ENCODE measurements around the gene PLCB4. TPM values are rescaled to one million over a fixed set of nuclear protein-coding genes. Genes with fewer than 3 reads are reported as not detected.

PLCB4 gene
- total and polyA plus RNA-seq, 2 donors = 4.8 to 7.6 TPM

GRCh38 chr20:9087531-9088217 is 18.8 kb downstream of the PLCB4 start:
- no peak overlapping the region for H3K27ac ChIP-seq (ENCODE audit: low read depth in 1 of 2, low read length in 1 of 2)
- H3K9me3 ChIP-seq (ENCODE audit: control insufficient read depth in 2 of 2, insufficient read depth in 1 of 2, low read length in 1 of 2) = no peaks in the 10 kb centered on the region
- H3K36me3 ChIP-seq (ENCODE audit: control insufficient read depth in 2 of 2, insufficient read depth in 2 of 2, low read length in 1 of 2) = no peaks in the 10 kb centered on the region
- 95% methylated on average over 3 of the region's 3 CpGs for WGBS
- DNase-seq (ENCODE audit: low read depth in 6 of 9, low spot score in 9 of 9) = no peak
- H3K4me1 ChIP-seq (ENCODE audit: control insufficient read depth in 2 of 2, insufficient read depth in 2 of 2, low read length in 2 of 2) = no peaks in the 10 kb centered on the region
- H3K27me3 ChIP-seq (ENCODE audit: control insufficient read depth in 2 of 2, insufficient read depth in 1 of 2, low read length in 1 of 2) = no peaks in the 10 kb centered on the region
- no peak overlapping the region for H3K4me3 ChIP-seq (ENCODE audit: low read length in 2 of 2)

GRCh38 chr20:9088556-9088955 is 19.7 kb downstream of the PLCB4 start:
- Histone ChIP-seq H3K36me3 (ENCODE audit: control insufficient read depth in 2 of 2, insufficient read depth in 2 of 2, low read length in 1 of 2) (no peaks in the 10 kb centered on the region), H3K27me3 (ENCODE audit: control insufficient read depth in 2 of 2, insufficient read depth in 1 of 2, low read length in 1 of 2) (no peaks in the 10 kb centered on the region), H3K4me1 (ENCODE audit: control insufficient read depth in 2 of 2, insufficient read depth in 2 of 2, low read length in 2 of 2) (peaks cover 1 to 2% of the 10 kb centered on the region in 2 donors), H3K9me3 (ENCODE audit: control insufficient read depth in 2 of 2, insufficient read depth in 1 of 2, low read length in 1 of 2) (no peaks in the 10 kb centered on the region), H3K4me3 (ENCODE audit: low read length in 2 of 2) (no peak overlapping the region), H3K27ac (ENCODE audit: low read depth in 1 of 2, low read length in 1 of 2) (no peak overlapping the region)
- DNase-seq (ENCODE audit: low read depth in 6 of 9, low spot score in 9 of 9) = no peak

- Histone ChIP-seq H3K36me3 (ENCODE audit: control insufficient read depth in 2 of 2, insufficient read depth in 2 of 2, low read length in 1 of 2) (no peaks in the 10 kb centered on the region), H3K27ac (ENCODE audit: low read depth in 1 of 2, low read length in 1 of 2) (no peak overlapping the region), H3K4me1 (ENCODE audit: control insufficient read depth in 2 of 2, insufficient read depth in 2 of 2, low read length in 2 of 2) (peaks cover 2 to 4% of the 10 kb centered on the region in 2 donors), H3K9me3 (ENCODE audit: control insufficient read depth in 2 of 2, insufficient read depth in 1 of 2, low read length in 1 of 2) (no peaks in the 10 kb centered on the region), H3K27me3 (ENCODE audit: control insufficient read depth in 2 of 2, insufficient read depth in 1 of 2, low read length in 1 of 2) (no peaks in the 10 kb centered on the region), H3K4me3 (ENCODE audit: low read length in 2 of 2) (no peak overlapping the region)
- DNase-seq (ENCODE audit: low read depth in 6 of 9, low spot score in 9 of 9) = no peak
- 96% methylated on average over 3 of the region's 3 CpGs for WGBS
Measured at GRCh38 chr20:9092113-9092512, 23.2 kb downstream of the PLCB4 start.

GRCh38 chr20:9092655-9093054 is 23.8 kb downstream of the PLCB4 start:
- H3K27ac ChIP-seq (ENCODE audit: low read depth in 1 of 2, low read length in 1 of 2) = no peak overlapping the region
- H3K4me1 ChIP-seq (ENCODE audit: control insufficient read depth in 2 of 2, insufficient read depth in 2 of 2, low read length in 2 of 2) = peaks cover 2 to 4% of the 10 kb centered on the region in 2 donors

GRCh38 chr20:9093218-9093957 is 24.5 kb downstream of the PLCB4 start:
- WGBS = 66% methylated on average over 8 of the region's 8 CpGs
- Histone ChIP-seq H3K27me3 (ENCODE audit: control insufficient read depth in 2 of 2, insufficient read depth in 1 of 2, low read length in 1 of 2) (no peaks in the 10 kb centered on the region), H3K4me3 (ENCODE audit: low read length in 2 of 2) (no peak overlapping the region), H3K4me1 (ENCODE audit: control insufficient read depth in 2 of 2, insufficient read depth in 2 of 2, low read length in 2 of 2) (peaks cover 2 to 4% of the 10 kb centered on the region in 2 donors), H3K36me3 (ENCODE audit: control insufficient read depth in 2 of 2, insufficient read depth in 2 of 2, low read length in 1 of 2) (no peaks in the 10 kb centered on the region), H3K27ac (ENCODE audit: low read depth in 1 of 2, low read length in 1 of 2) (no peak overlapping the region), H3K9me3 (ENCODE audit: control insufficient read depth in 2 of 2, insufficient read depth in 1 of 2, low read length in 1 of 2) (no peaks in the 10 kb centered on the region)
- DNase-seq (ENCODE audit: low read depth in 6 of 9, low spot score in 9 of 9) = peak in 1 of 9 donors; percentile 18

More at GRCh38 chr20:9092655-9093054, 23.8 kb downstream of the PLCB4 start:
- H3K36me3 ChIP-seq (ENCODE audit: control insufficient read depth in 2 of 2, insufficient read depth in 2 of 2, low read length in 1 of 2) = no peaks in the 10 kb centered on the region
- no peaks in the 10 kb centered on the region for H3K9me3 ChIP-seq (ENCODE audit: control insufficient read depth in 2 of 2, insufficient read depth in 1 of 2, low read length in 1 of 2)
- H3K4me3 ChIP-seq (ENCODE audit: low read length in 2 of 2) = no peak overlapping the region
- 97% methylated on average over 3 of the region's 3 CpGs for WGBS
- no peak for DNase-seq (ENCODE audit: low read depth in 6 of 9, low spot score in 9 of 9)
- no peaks in the 10 kb centered on the region for H3K27me3 ChIP-seq (ENCODE audit: control insufficient read depth in 2 of 2, insufficient read depth in 1 of 2, low read length in 1 of 2)

- no peak for DNase-seq (ENCODE audit: low read depth in 6 of 9, low spot score in 9 of 9)
- Histone ChIP-seq H3K36me3 (ENCODE audit: control insufficient read depth in 2 of 2, insufficient read depth in 2 of 2, low read length in 1 of 2) (no peaks in the 10 kb centered on the region), H3K4me3 (ENCODE audit: low read length in 2 of 2) (no peak overlapping the region), H3K27ac (ENCODE audit: low read depth in 1 of 2, low read length in 1 of 2) (no peak overlapping the region), H3K4me1 (ENCODE audit: control insufficient read depth in 2 of 2, insufficient read depth in 2 of 2, low read length in 2 of 2) (no peaks in the 10 kb centered on the region), H3K9me3 (ENCODE audit: control insufficient read depth in 2 of 2, insufficient read depth in 1 of 2, low read length in 1 of 2) (no peaks in the 10 kb centered on the region), H3K27me3 (ENCODE audit: control insufficient read depth in 2 of 2, insufficient read depth in 1 of 2, low read length in 1 of 2) (no peaks in the 10 kb centered on the region)
- 97% methylated on average over 2 of the region's 2 CpGs for WGBS
Measured at GRCh38 chr20:9099372-9099771, 30.5 kb downstream of the PLCB4 start.

GRCh38 chr20:9100691-9101090 is 31.8 kb downstream of the PLCB4 start:
- Histone ChIP-seq H3K9me3 (ENCODE audit: control insufficient read depth in 2 of 2, insufficient read depth in 1 of 2, low read length in 1 of 2) (no peaks in the 10 kb centered on the region), H3K4me3 (ENCODE audit: low read length in 2 of 2) (no peak overlapping the region), H3K27me3 (ENCODE audit: control insufficient read depth in 2 of 2, insufficient read depth in 1 of 2, low read length in 1 of 2) (no peaks in the 10 kb centered on the region), H3K4me1 (ENCODE audit: control insufficient read depth in 2 of 2, insufficient read depth in 2 of 2, low read length in 2 of 2) (no peaks in the 10 kb centered on the region), H3K27ac (ENCODE audit: low read depth in 1 of 2, low read length in 1 of 2) (no peak overlapping the region), H3K36me3 (ENCODE audit: control insufficient read depth in 2 of 2, insufficient read depth in 2 of 2, low read length in 1 of 2) (no peaks in the 10 kb centered on the region)
- 97% methylated on average over 9 of the region's 9 CpGs for WGBS
- no peak for DNase-seq (ENCODE audit: low read depth in 6 of 9, low spot score in 9 of 9)

- Histone ChIP-seq H3K36me3 (ENCODE audit: control insufficient read depth in 2 of 2, insufficient read depth in 2 of 2, low read length in 1 of 2) (no peaks in the 10 kb centered on the region), H3K9me3 (ENCODE audit: control insufficient read depth in 2 of 2, insufficient read depth in 1 of 2, low read length in 1 of 2) (no peaks in the 10 kb centered on the region), H3K4me3 (ENCODE audit: low read length in 2 of 2) (no peak overlapping the region), H3K27me3 (ENCODE audit: control insufficient read depth in 2 of 2, insufficient read depth in 1 of 2, low read length in 1 of 2) (no peaks in the 10 kb centered on the region), H3K4me1 (ENCODE audit: control insufficient read depth in 2 of 2, insufficient read depth in 2 of 2, low read length in 2 of 2) (no peaks in the 10 kb centered on the region), H3K27ac (ENCODE audit: low read depth in 1 of 2, low read length in 1 of 2) (no peak overlapping the region)
- DNase-seq (ENCODE audit: low read depth in 6 of 9, low spot score in 9 of 9) = no peak
Measured at GRCh38 chr20:9102456-9102855, 33.6 kb downstream of the PLCB4 start.

- Histone ChIP-seq H3K36me3 (ENCODE audit: control insufficient read depth in 2 of 2, insufficient read depth in 2 of 2, low read length in 1 of 2) (no peaks in the 10 kb centered on the region), H3K4me1 (ENCODE audit: control insufficient read depth in 2 of 2, insufficient read depth in 2 of 2, low read length in 2 of 2) (no peaks in the 10 kb centered on the region), H3K27me3 (ENCODE audit: control insufficient read depth in 2 of 2, insufficient read depth in 1 of 2, low read length in 1 of 2) (no peaks in the 10 kb centered on the region), H3K4me3 (ENCODE audit: low read length in 2 of 2) (no peak overlapping the region), H3K27ac (ENCODE audit: low read depth in 1 of 2, low read length in 1 of 2) (no peak overlapping the region), H3K9me3 (ENCODE audit: control insufficient read depth in 2 of 2, insufficient read depth in 1 of 2, low read length in 1 of 2) (no peaks in the 10 kb centered on the region)
- no peak for DNase-seq (ENCODE audit: low read depth in 6 of 9, low spot score in 9 of 9)
- 98% methylated on average over 2 of the region's 2 CpGs for WGBS
Measured at GRCh38 chr20:9103955-9104354, 35.1 kb downstream of the PLCB4 start.
